Activated CD4-positive, alpha-beta T cell treated with anti-CD3 and anti-CD28 coated beads for 36 hours (primary cell): Measurements from ENCODE around the gene SAPCD2. TPM values are rescaled to one million over a fixed set of nuclear protein-coding genes. Genes with fewer than 3 reads are reported as not detected.

ENCODE experiments used
- ATAC-seq: fragments of 200-7000 bp; cut with Tn5 transposase; one replicate; pipeline ENCODE4 v1.10.0; 2021; ENCODE audit warnings: mild to moderate bottlenecking, moderate library complexity
- CTCF ChIA-PET: fragments of 350-600 bp; sonication (Branson Sonifier 250); formaldehyde crosslinking; loops from one replicate; lab custom pipeline; 2021; ENCODE audit warnings: antibody characterized with exemption; lab: Charles Lee
- POLR2A ChIA-PET: fragments of 350-600 bp; sonication (Branson Sonifier 250); formaldehyde crosslinking; loops from one replicate; lab custom pipeline; 2021; ENCODE audit warnings: antibody characterized with exemption, inconsistent platforms; lab: Charles Lee
- DNase-seq: peaks from one replicate; pipeline ENCODE4 v3.0.0-alpha.2; 2020
- H3K27ac Mint-ChIP-seq: one replicate; pipeline ENCODE4 v1.8.0; 2021; ENCODE audit warnings: mixed read lengths
- H3K27me3 Mint-ChIP-seq: one replicate; pipeline ENCODE4 v1.8.0; 2021; ENCODE audit warnings: mixed read lengths
- H3K36me3 Mint-ChIP-seq: one replicate; pipeline ENCODE4 v1.8.0; 2021; ENCODE audit warnings: low read depth, mixed read lengths
- H3K4me1 Mint-ChIP-seq: one replicate; pipeline ENCODE4 v1.8.0; 2021; ENCODE audit warnings: mixed read lengths
- H3K4me3 Mint-ChIP-seq: one replicate; pipeline ENCODE4 v1.8.0; 2021; ENCODE audit warnings: mild to moderate bottlenecking, moderate library complexity, mixed read lengths
- H3K9me3 Mint-ChIP-seq: one replicate; pipeline ENCODE4 v1.8.0; 2021; ENCODE audit warnings: low read depth, mixed read lengths
- intact Hi-C, 2 experiments: fragments of 100-400 bp; cut with DNase I in 1 of 2; cut with micrococcal nuclease in 1 of 2; formaldehyde crosslinking; loops; one replicate each; pipeline versions ENCODE4 v1.14.2 to v1.15.1; 2022 to 2024; cut with DNase I, micrococcal nuclease
- total RNA-seq, 2 experiments: library from RNA; stranded (reverse); gene quantifications; one replicate each; pipeline ENCODE4 v1.2.3, GENCODE V29; 2021

SAPCD2 gene
- total RNA-seq, 2 experiments from 2014 or later, result 6.4 to 8.8 TPM

DNA sequence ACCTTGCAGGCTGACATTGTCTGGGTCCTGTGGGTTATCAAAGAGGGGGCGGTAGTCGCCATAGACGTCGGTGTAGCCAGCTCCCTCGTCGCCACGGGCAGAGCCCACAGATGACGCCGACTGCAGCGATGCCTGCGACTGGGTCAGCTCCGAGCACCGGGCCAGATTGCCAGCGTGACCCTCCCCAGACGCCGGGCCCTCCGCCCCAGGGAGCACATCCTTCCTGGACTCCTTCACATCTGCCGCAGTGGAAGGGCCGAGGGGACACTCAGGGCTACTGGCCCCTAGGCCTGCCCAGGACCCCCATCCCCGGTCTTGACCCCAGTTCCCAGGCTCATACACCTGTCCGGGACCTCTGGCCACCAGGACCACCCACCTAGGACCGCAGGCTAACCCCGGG lies 56.2 kb downstream of the SAPCD2 start:
- ATAC-seq (no peak), DNase-seq (no peak)
- no peak overlapping the region for H3K4me3 Mint-ChIP-seq
- intact Hi-C loops, result no loop called here
- no peaks in the 10 kb centered on the region for H3K9me3 Mint-ChIP-seq
- no peaks in the 10 kb centered on the region for H3K4me1 Mint-ChIP-seq
- ChIA-PET POLR2A (no interaction called here), CTCF (interaction anchor here (0.7 kb wide), 1 partner anchor 222 kb away, joined by 3 read pairs; no protein-coding TSS in a partner anchor)
- H3K27ac Mint-ChIP-seq, result no peak overlapping the region
- H3K27me3 Mint-ChIP-seq, result no peaks in the 10 kb centered on the region
- H3K36me3 Mint-ChIP-seq, result no peaks in the 10 kb centered on the region

- Mint-ChIP-seq H3K27me3 (no peaks in the 10 kb centered on the region), H3K9me3 (no peaks in the 10 kb centered on the region), H3K36me3 (no peaks in the 10 kb centered on the region), H3K4me1 (no peaks in the 10 kb centered on the region), H3K27ac (no peak overlapping the region), H3K4me3 (no peak overlapping the region)
- ATAC-seq (no peak), DNase-seq (no peak)
- ChIA-PET CTCF (interaction anchor here (0.7 kb wide), 1 partner anchor 223 kb away, joined by 3 read pairs; no protein-coding TSS in a partner anchor), POLR2A (no interaction called here)
- intact Hi-C loops, result no loop called here
Measured at GRCh38 chr9:137013571-137013940, 56.8 kb downstream of the SAPCD2 start.

DNA sequence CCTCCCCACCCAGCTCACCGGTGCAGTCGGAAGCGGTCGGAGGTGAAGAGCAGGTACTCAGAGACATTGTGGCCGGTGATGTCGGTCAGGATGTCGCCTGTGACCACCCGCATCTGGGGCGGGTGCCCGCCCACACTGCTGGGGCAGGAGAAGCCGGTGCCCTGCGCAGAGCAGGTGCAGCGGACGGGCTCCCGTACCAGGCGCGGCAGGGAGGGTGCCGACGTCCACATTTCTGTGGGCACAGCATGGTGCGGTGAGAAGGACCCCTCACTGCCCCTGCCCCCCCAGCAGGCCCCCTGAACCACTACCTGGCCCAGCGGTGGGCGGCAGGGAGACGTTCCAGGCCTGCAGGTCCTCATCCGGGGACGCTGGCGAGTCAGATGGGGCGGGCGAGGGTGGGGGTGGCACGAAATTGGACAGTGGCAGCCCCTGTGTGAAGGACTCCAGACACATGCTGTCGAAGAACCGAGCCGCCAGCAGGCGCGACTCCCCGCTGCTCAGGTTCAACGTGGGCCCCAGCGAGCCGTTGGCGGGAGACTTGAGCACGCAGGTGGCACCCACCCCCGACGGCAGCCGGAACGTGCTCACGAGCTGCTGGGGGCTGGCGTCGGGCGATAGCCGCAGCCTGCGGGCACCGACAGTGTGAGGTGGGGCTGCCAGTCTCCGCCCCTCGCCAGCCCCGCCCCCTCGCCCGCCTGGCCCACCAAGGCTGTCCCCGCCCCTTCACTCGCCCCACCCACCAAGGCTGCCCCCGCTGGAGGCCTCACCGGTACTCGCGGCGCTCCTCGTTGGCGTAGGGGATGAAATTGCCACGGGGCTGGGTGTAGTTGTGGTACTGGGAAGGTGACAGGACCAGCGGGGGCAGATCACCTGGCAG lies 57.4 kb downstream of the SAPCD2 start:
- ChIA-PET CTCF (interaction anchor here (0.6 kb wide), 1 partner anchor 45 kb away, joined by 3 read pairs; no protein-coding TSS in a partner anchor), POLR2A (no interaction called here)
- Mint-ChIP-seq H3K4me1 (no peaks in the 10 kb centered on the region), H3K4me3 (no peak overlapping the region), H3K27me3 (no peaks in the 10 kb centered on the region), H3K27ac (no peak overlapping the region), H3K36me3 (no peaks in the 10 kb centered on the region), H3K9me3 (no peaks in the 10 kb centered on the region)
- DNase-seq (no peak), ATAC-seq (no peak)
- intact Hi-C loops, result no loop called here

Other genes starting within 250 kb of the SAPCD2 start
- 1 to 10 TPM; 4.3 to 4.8 TPM for gene AJM1, start 228.1 kb downstream of the SAPCD2 start, total RNA-seq
- gene PHPT1, start 221.1 kb downstream of the SAPCD2 start, total RNA-seq, result 10 to 100 TPM; 94.5 to 98.9 TPM
- gene MAMDC4, start 218.2 kb downstream of the SAPCD2 start, total RNA-seq, result 10 to 100 TPM; 16.6 to 17.5 TPM
- 100 to 1,000 TPM; 282 to 320 TPM for gene EDF1, start 204.2 kb downstream of the SAPCD2 start, total RNA-seq
- 10 to 100 TPM; 37.4 to 46.2 TPM for gene TRAF2, start 184.0 kb downstream of the SAPCD2 start, total RNA-seq
- 10 to 100 TPM; 54.4 to 66.4 TPM for gene FBXW5, start 125.8 kb downstream of the SAPCD2 start, total RNA-seq
- under 1 TPM in 1 of 2 experiments, not detected in 1; 0.77 TPM for gene C8G, start 125.3 kb downstream of the SAPCD2 start, total RNA-seq
- gene LCN12, start 118.3 kb downstream of the SAPCD2 start, total RNA-seq, result 1 to 10 TPM; 1.1 to 1.5 TPM
- gene PTGDS, start 93.1 kb downstream of the SAPCD2 start, total RNA-seq, result not detected
- gene LCNL1, start 87.6 kb downstream of the SAPCD2 start, total RNA-seq, result not detected
- 10 to 100 TPM; 52.7 to 67.1 TPM for gene PAXX, start 78.1 kb downstream of the SAPCD2 start, total RNA-seq
- gene CLIC3, start 74.0 kb downstream of the SAPCD2 start, total RNA-seq, result not detected
- 10 to 100 TPM; 20.4 to 23.7 TPM for gene ABCA2, start 42.3 kb downstream of the SAPCD2 start, total RNA-seq
- gene FUT7, start 38.5 kb downstream of the SAPCD2 start, total RNA-seq, result 1 to 10 TPM; 1.3 to 1.6 TPM
- gene NPDC1, start 24.4 kb downstream of the SAPCD2 start, total RNA-seq, result 10 to 100 TPM; 21.0 to 23.1 TPM
- gene ENTPD2, start 16.5 kb downstream of the SAPCD2 start, total RNA-seq, result under 1 TPM in 1 of 2 experiments, not detected in 1; 0.19 TPM
- gene UAP1L1, start 7.0 kb upstream of the SAPCD2 start, total RNA-seq, result 10 to 100 TPM; 12.5 to 14.4 TPM
- gene MAN1B1, start 16.4 kb upstream of the SAPCD2 start, total RNA-seq, result 10 to 100 TPM; 21.6 to 26.7 TPM
- 100 to 1,000 TPM; 188 to 204 TPM for gene DPP7, start 44.2 kb upstream of the SAPCD2 start, total RNA-seq
- gene GRIN1, start 68.6 kb upstream of the SAPCD2 start, total RNA-seq, result under 1 TPM in 1 of 2 experiments, not detected in 1; 0.14 TPM
- not detected for gene LRRC26, start 99.5 kb upstream of the SAPCD2 start, total RNA-seq
- not detected for gene TMEM210, start 101.5 kb upstream of the SAPCD2 start, total RNA-seq
- gene ANAPC2, start 118.0 kb upstream of the SAPCD2 start, total RNA-seq, result 10 to 100 TPM; 30.8 to 38.4 TPM
- gene SSNA1, start 118.1 kb upstream of the SAPCD2 start, total RNA-seq, result 10 to 100 TPM; 53.6 to 58.6 TPM
- 1 to 10 TPM; 5.6 to 5.8 TPM for gene TPRN, start 130.2 kb upstream of the SAPCD2 start, total RNA-seq
- 10 to 100 TPM; 25.0 to 30.7 TPM for gene TMEM203, start 135.1 kb upstream of the SAPCD2 start, total RNA-seq
- 10 to 100 TPM; 27.0 to 27.8 TPM for gene NDOR1, start 135.1 kb upstream of the SAPCD2 start, total RNA-seq
- gene RNF208, start 151.7 kb upstream of the SAPCD2 start, total RNA-seq, result 1 to 10 TPM; 7.1 to 8.9 TPM
- gene CYSRT1, start 154.6 kb upstream of the SAPCD2 start, total RNA-seq, result under 1 TPM; 0.23 to 0.42 TPM
- not detected for gene RNF224, start 156.9 kb upstream of the SAPCD2 start, total RNA-seq
- gene SLC34A3, start 160.3 kb upstream of the SAPCD2 start, total RNA-seq, result not detected
- 100 to 1,000 TPM; 264 to 278 TPM for gene TUBB4B, start 170.7 kb upstream of the SAPCD2 start, total RNA-seq
- not detected for gene STPG3, start 180.7 kb upstream of the SAPCD2 start, total RNA-seq
- gene NELFB, start 184.8 kb upstream of the SAPCD2 start, total RNA-seq, result 10 to 100 TPM; 41.4 to 54.1 TPM
- gene TOR4A, start 207.2 kb upstream of the SAPCD2 start, total RNA-seq, result 1 to 10 TPM; 2.6 to 3.4 TPM
- gene NRARP, start 231.7 kb upstream of the SAPCD2 start, total RNA-seq, result 1 to 10 TPM; 2.1 TPM